ENCODE measurements around the gene TENM4.

DNA sequence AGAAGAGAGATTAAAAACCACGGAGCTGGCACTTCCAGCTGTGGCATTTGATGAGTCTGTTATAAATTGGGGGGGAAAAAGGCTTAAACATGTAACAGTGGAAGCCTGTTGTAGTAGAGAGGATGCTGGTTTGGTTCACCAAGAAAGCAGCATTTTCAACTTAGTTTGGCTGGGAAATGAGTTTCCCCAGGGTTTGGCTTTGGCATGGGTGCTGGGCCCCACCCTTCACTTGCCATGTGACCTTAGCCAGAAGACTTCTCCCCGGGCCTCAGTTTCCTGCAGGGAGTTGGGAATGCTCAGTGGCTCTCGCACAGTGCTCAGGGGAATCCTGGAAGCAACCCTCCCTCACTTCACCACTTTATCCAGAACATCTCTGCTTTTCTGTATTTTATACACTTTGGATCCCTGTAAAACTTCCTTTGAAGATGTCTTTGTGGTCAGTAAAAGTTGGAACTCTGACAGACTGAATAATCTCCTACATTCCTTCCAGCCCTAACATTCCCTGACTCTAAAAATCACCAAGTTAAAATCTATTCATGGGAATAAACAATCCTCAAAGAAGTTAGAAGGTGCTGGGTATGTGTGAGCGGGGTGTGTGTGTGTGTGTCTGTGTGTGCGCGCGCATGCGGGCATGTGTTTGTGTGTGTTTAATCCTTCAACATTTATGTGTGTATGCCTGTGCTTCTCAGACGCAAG lies 166.0 kb downstream of the TENM4 start:
- TF ChIP-seq CTCF (IDR thresholded peaks at IDR 0.05), result no peak
- TF ChIP-seq POLR2A (IDR thresholded peaks at IDR 0.05), result no peak
